Choroid plexus epithelial cell (primary cell): ENCODE data around the gene PAX5.
A peak's percentile ranks its signal among the peaks of the same experiment; 100 is the strongest.
"Not testable (repeated sequence)": the region's sequence is repeated elsewhere in the genome, so short reads cannot be mapped to it uniquely, and the experiment has no call there.

Experiments
- DNase-seq: peaks from one replicate; pipeline ENCODE4 v3.0.0-alpha.2; 2010; ENCODE audit warnings: low read depth
- H3K4me3 ChIP-seq: 2 replicates; pipeline ENCODE4 v1.5.1; 2011; ENCODE audit warnings: low read depth, mild to moderate bottlenecking, control low read depth, low read length, moderate library complexity
- CTCF ChIP-seq: conservative IDR thresholded peaks from 2 replicates; pipeline ENCODE4 v1.5.1; 2011; ENCODE audit warnings: low read depth, mild to moderate bottlenecking, control low read depth, inconsistent platforms, low read length, moderate library complexity

Gene PAX5

GRCh38 chr9:37033682-37034304 is at the start of gene PAX5:
TSS of gene PAX5 (minus strand) at chr9:37034268. CDS start at chr9:37034031, 237 bp downstream.
- DNase-seq: no peak
- TF ChIP-seq CTCF: no peak
- H3K4me3 ChIP-seq: no peak within 1 kb of the TSS

GRCh38 chr9:37083654-37084053 is 49.6 kb upstream of the PAX5 start:
- DNase-seq: no peak

GRCh38 chr9:37082214-37082765 is 48.2 kb upstream of the PAX5 start:
- H3K4me3 ChIP-seq: no peak overlapping the region
- no peak for TF ChIP-seq CTCF
- peak; percentile 17 for DNase-seq

More at GRCh38 chr9:37083654-37084053, 49.6 kb upstream of the PAX5 start:
- TF ChIP-seq CTCF: no peak
- H3K4me3 ChIP-seq: no peak overlapping the region

- DNase-seq, H3K4me3 ChIP-seq: not testable (repeated sequence)
These were observed 47.4 kb upstream of the PAX5 start for GRCh38 chr9:37081507-37081906.

- peak overlapping the region; percentile 96 for H3K4me3 ChIP-seq
- DNase-seq: peak; percentile 23
These were observed 46.1 kb upstream of the PAX5 start for GRCh38 chr9:37080165-37080628.

GRCh38 chr9:37079370-37080164 is 45.5 kb upstream of the PAX5 start:
- peak; percentile 94 for DNase-seq
- TF ChIP-seq CTCF: no peak
- peak overlapping the region; percentile 96 for H3K4me3 ChIP-seq

GRCh38 chr9:37074790-37075189 is 40.7 kb upstream of the PAX5 start:
- DNase-seq, H3K4me3 ChIP-seq: not testable (repeated sequence)

GRCh38 chr9:37066139-37066725 is 32.2 kb upstream of the PAX5 start:
- no peak for DNase-seq
- no peak for TF ChIP-seq CTCF
- no peak overlapping the region for H3K4me3 ChIP-seq
